Suprapubic skin (tissue), 4 donors: ENCODE measurements around the gene SPATA32. TPM values are rescaled to one million over a fixed set of nuclear protein-coding genes. Genes with fewer than 3 reads are reported as not detected.

ENCODE experiments used
- DNase-seq, 2 donors: peaks; one replicate each; pipeline ENCODE4 v3.0.0-alpha.2; 2019; ENCODE audit warnings: low spot score in 2 of 2
- H3K27ac ChIP-seq: fragments of 200-600 bp; sonication (generic); one replicate; pipeline ENCODE4 v1.5.1; 2019
- H3K27me3 ChIP-seq: fragments of 200-600 bp; sonication (generic); one replicate; pipeline ENCODE4 v1.5.1; 2019
- H3K36me3 ChIP-seq: fragments of 200-600 bp; sonication (generic); one replicate; pipeline ENCODE4 v1.5.1; 2019
- H3K4me1 ChIP-seq: fragments of 200-600 bp; sonication (generic); one replicate; pipeline ENCODE4 v1.5.1; 2019
- H3K4me3 ChIP-seq: fragments of 200-600 bp; sonication (generic); one replicate; pipeline ENCODE4 v1.5.1; 2019; ENCODE audit warnings: mild to moderate bottlenecking
- H3K9me3 ChIP-seq: fragments of 200-600 bp; sonication (generic); one replicate; pipeline ENCODE4 v1.5.1; 2019
- CTCF ChIP-seq, 2 donors: fragments of 200-600 bp in 1 of 2; fragments of 450-650 bp in 1 of 2; sonication (generic) in 1 of 2; IDR thresholded peaks; one replicate each; pipeline ENCODE4 v1.5.1; 2016 to 2019; ENCODE audit warnings: antibody characterized with exemption in 2 of 2, mild to moderate bottlenecking in 1 of 2, moderate library complexity in 1 of 2
- EP300 ChIP-seq: sonication (generic); formaldehyde crosslinking; IDR thresholded peaks from one replicate; pipeline ENCODE4 v1.6.1; 2017; ENCODE audit warnings: antibody characterized with exemption
- POLR2A ChIP-seq, 2 donors: fragments of 450-650 bp; IDR thresholded peaks; one replicate each; pipeline ENCODE4 v1.6.1; 2017; ENCODE audit warnings: antibody characterized with exemption in 2 of 2, mild to moderate bottlenecking in 2 of 2, moderate library complexity in 2 of 2
- POLR2AphosphoS5 ChIP-seq, 3 donors: sonication (generic); formaldehyde crosslinking; IDR thresholded peaks; one replicate each; pipeline ENCODE4 v1.6.1; 2017; ENCODE audit warnings: antibody characterized with exemption in 3 of 3
- WGBS: methylation state at CpG from one replicate; pipeline ENCODE4 v1.1.5; 2018; 5-methylcytosine and 5-hydroxymethylcytosine counted together
- total RNA-seq, 4 donors: library from RNA; depleted of rRNA; stranded (reverse); fragments of >200 nt; gene quantifications; one replicate each; pipeline ENCODE4 v1.1.0, GENCODE V29; 2016

The SPATA32 gene
- total RNA-seq, 4 donors from 2014 or later = not detected

GRCh38 chr17:45267436-45268055, 5.7 kb upstream of the SPATA32 start:
- Histone ChIP-seq H3K4me3 (no peak overlapping the region), H3K9me3 (no peaks in the 10 kb centered on the region), H3K4me1 (peaks cover 11% of the 10 kb centered on the region), H3K27me3 (no peaks in the 10 kb centered on the region), H3K27ac (no peak overlapping the region), H3K36me3 (peaks cover 87% of the 10 kb centered on the region)
- no peak for DNase-seq
- WGBS = 98% methylated on average over 8 of the region's 10 CpGs
- TF ChIP-seq EP300 (no peak), CTCF (IDR thresholded peaks at IDR 0.05) (no peak), POLR2AphosphoS5 (IDR thresholded peaks at IDR 0.05) (no peak), POLR2A (IDR thresholded peaks at IDR 0.05) (no peak)

- TF ChIP-seq EP300 (no peak), POLR2A (IDR thresholded peaks at IDR 0.05) (no peak), CTCF (IDR thresholded peaks at IDR 0.05) (no peak), POLR2AphosphoS5 (IDR thresholded peaks at IDR 0.05) (no peak)
- peaks cover 22% of the 10 kb centered on the region for H3K4me1 ChIP-seq
- H3K36me3 ChIP-seq = peaks cover 80% of the 10 kb centered on the region
- H3K27ac ChIP-seq = no peak overlapping the region
- peak in 1 of 2 donors; percentile 52 for DNase-seq
- H3K27me3 ChIP-seq = no peaks in the 10 kb centered on the region
- H3K4me3 ChIP-seq = no peak overlapping the region
- no peaks in the 10 kb centered on the region for H3K9me3 ChIP-seq
- WGBS = 94% methylated on average over 3 of the region's 13 CpGs
Measured at GRCh38 chr17:45266372-45266926, 4.6 kb upstream of the SPATA32 start.

GRCh38 chr17:45265821-45266220, 3.9 kb upstream of the SPATA32 start:
- WGBS = 53% methylated on average over 1 of the region's 1 CpG
- Histone ChIP-seq H3K4me3 (no peak overlapping the region), H3K9me3 (no peaks in the 10 kb centered on the region), H3K27ac (no peak overlapping the region), H3K27me3 (no peaks in the 10 kb centered on the region), H3K36me3 (peaks cover 74% of the 10 kb centered on the region), H3K4me1 (peaks cover 23% of the 10 kb centered on the region)
- TF ChIP-seq CTCF (IDR thresholded peaks at IDR 0.05) (no peak), POLR2AphosphoS5 (IDR thresholded peaks at IDR 0.05) (no peak)
- DNase-seq = no peak

GRCh38 chr17:45264988-45265387, 3.1 kb upstream of the SPATA32 start:
- H3K4me3 ChIP-seq = no peak overlapping the region
- no peaks in the 10 kb centered on the region for H3K9me3 ChIP-seq
- peak in 1 of 2 donors; percentile 44 for DNase-seq
- peaks cover 23% of the 10 kb centered on the region for H3K4me1 ChIP-seq
- H3K36me3 ChIP-seq = peaks cover 65% of the 10 kb centered on the region
- 78% methylated on average over 6 of the region's 8 CpGs for WGBS
- no peak for TF ChIP-seq EP300
- TF ChIP-seq POLR2AphosphoS5 (IDR thresholded peaks at IDR 0.05) = no peak
- no peak for TF ChIP-seq POLR2A (IDR thresholded peaks at IDR 0.05)
- TF ChIP-seq CTCF (IDR thresholded peaks at IDR 0.05) = no peak
- no peaks in the 10 kb centered on the region for H3K27me3 ChIP-seq
- H3K27ac ChIP-seq = no peak overlapping the region

GRCh38 chr17:45264430-45264829, 2.5 kb upstream of the SPATA32 start:
- Histone ChIP-seq H3K9me3 (no peaks in the 10 kb centered on the region), H3K36me3 (peaks cover 60% of the 10 kb centered on the region), H3K27me3 (no peaks in the 10 kb centered on the region), H3K4me3 (no peak overlapping the region), H3K27ac (no peak overlapping the region), H3K4me1 (peaks cover 23% of the 10 kb centered on the region)
- 60% methylated on average over 1 of the region's 14 CpGs for WGBS
- peak in 1 of 2 donors; percentile 51 for DNase-seq
- TF ChIP-seq CTCF (IDR thresholded peaks at IDR 0.05) (no peak), POLR2AphosphoS5 (IDR thresholded peaks at IDR 0.05) (no peak), POLR2A (IDR thresholded peaks at IDR 0.05) (no peak), EP300 (no peak)
